LHCN-M2 (cell line): ENCODE data around the gene GRM2. TPM values are rescaled to one million over a fixed set of nuclear protein-coding genes. Genes with fewer than 3 reads are reported as not detected.
A peak's percentile ranks its signal among the peaks of the same experiment; 100 is the strongest.

Source experiments
- DNase-seq: peaks from one replicate; pipeline ENCODE4 v3.0.0-alpha.2; 2012; ENCODE audit warnings: low read depth
- total RNA-seq: library from RNA; depleted of rRNA; stranded (reverse); fragments of >200 nt; gene quantifications from 2 replicates; pipeline ENCODE4 v1.2.3, GENCODE V29; 2014

The GRM2 gene
- total RNA-seq, 1 experiment from 2014 or later: not detected

DNA sequence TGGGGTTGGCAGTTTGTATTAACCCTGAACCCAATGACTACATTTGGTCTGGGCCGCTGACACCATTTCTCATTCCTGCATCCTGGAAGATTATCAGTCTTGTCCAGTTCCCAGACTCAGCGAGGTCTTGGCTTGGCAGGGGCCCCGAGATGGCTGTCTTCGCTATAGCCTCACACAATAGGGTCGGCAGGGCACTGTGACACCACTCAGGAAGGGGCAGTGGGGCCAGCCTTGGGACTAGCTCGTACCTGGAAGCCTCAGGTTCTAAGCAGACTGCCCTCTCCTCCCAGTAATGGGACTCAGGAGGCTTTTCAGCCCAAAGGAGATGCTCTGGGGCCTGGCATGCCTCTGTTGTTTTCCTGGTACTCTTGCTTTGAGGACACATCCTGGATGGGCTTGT lies 26.7 kb upstream of the GRM2 start:
- no peak for DNase-seq

DNA sequence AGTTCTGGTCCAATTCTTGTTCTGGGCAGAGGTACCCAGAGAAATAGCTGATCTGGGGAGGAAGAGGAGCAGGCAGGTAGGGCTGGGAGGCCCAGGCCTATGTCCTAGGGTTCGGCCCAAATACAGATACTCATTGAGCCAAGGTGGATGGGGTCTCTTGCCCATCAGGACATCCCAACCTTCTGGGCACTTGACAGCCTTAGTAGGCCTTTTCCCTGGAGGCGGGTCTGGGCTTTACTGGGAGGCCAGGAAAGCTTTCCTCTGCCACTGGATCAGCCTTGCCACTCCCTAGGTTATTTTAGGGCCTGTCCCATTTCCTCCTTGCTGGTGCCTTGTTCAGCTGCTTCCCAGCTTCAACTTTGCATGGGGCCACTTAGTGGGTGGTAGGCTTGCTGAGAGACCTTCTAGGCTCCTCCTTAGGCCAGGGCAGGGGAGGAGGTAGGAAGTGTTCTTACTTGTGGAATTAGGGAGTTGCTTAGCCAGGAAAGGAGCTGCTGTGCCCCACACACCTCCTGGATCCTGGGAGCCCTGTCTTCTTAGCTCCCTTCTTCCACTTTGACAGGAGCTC lies 26.1 kb upstream of the GRM2 start:
- DNase-seq: no peak

DNA sequence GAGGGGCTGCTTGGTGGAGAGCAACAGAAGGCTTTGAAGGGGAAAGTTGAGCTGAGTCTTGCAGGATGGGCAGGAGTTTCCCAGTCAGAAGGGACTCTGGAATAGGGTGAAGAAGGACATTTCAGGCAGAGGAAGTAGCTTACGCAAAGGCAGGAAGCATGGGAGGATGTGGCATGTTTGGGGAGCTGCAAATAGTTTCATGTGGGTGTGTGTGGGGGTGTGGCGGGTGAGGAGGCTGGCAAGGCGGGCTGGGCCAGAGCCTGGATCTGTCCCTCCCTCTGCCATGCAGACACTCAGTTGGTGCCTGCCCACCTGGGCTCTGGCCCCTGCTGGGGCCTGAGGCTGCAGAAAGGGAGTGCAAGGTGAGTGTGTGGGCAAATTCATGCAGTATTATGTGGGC lies 25.4 kb upstream of the GRM2 start:
- DNase-seq: peak; percentile 15

DNA sequence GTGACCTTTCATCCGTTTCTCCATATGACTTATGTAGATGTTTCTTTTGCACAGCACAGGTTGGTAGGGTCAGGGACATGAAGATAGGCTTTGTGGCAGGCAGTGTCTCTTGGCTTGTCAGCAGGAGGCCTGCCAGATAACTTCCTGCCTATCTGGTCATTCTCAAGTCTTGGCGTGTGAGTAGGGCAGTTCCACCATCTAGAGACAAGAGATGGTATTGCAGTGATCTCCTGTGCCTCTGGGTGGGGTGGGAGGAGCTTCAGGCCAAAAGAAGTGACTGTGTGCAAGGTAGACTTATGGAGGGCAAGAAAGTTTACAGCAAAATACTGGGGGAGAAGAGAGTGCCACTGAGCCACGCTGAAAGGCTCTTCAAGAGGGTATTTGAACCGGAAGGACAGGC lies 24.8 kb upstream of the GRM2 start:
- peak; percentile 81 for DNase-seq

DNA sequence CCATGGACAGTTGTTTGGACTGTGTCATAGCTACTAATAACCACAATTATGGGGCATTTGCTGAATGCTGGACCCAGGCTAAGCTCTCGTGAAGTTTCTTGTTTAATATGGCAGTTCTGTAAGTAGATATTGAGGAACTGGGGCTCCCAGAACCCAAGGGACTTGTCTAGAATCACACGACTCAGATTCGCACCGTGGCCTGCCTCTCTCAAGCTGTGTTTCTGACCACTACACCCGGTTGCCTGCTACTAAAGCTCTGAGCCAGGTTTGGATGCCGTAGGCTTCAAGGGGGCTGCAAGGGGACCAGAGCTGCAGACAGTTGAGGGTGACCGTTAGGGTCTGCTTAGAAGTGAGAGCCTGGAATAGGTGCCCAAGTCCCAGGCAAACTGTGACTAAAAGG lies 24.3 kb upstream of the GRM2 start:
- DNase-seq: no peak

DNA sequence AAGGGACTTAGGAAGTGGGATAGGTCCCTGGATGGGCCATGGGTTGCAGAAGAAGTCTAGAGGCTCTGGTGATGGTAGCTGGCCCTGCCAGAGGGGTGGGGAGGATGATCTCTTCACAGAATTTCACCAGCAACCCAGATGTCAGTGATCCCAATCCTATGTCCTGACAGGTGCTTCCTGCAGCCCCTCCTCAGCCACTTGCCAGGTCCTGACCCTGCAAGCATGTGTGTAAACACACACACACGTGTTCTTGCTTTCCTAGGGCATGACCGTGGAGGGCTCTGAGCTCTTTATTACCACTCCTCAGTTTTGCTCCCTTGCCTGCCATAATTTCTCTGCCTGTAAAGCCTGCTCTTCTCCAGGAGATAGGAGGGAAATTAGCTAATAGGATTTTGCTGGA lies 23.3 kb upstream of the GRM2 start:
- no peak for DNase-seq

DNA sequence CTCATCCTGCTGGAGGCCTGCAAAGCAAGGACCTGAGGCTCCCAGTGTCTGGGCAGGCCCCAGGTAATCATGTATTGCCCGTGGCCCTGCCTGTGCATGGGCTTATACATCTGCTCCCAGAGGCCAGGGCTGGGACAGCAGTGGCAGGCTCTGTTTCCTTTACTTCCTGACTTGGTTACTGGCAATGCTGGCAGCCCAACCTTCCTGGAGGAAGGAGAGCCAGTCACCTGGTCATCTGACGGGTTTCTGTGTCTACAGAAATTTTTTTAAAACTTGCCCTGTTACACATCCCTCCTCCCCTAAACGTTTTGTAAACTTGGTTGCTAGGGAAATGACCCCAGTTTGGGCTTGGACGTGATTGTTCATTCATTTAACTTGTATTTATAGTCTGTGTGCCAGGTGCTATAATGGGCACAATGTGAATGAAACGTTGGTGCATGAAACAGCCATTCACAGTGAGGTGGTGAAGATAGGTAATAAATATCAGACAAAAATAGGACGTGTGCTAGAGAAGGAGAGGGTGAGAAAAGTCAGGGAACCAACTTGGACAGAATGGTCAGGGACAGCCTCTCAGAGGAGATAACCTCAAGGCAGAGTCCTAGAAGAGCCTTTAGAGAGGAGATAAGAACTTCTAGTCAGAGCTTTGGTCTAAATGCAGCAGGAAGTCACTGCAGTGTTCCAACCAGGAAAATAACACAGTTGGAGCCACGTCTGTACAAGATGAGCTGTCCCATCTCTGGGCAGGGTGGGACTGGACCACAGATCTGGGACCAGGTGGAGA lies 21.7 kb upstream of the GRM2 start:
- DNase-seq: no peak

DNA sequence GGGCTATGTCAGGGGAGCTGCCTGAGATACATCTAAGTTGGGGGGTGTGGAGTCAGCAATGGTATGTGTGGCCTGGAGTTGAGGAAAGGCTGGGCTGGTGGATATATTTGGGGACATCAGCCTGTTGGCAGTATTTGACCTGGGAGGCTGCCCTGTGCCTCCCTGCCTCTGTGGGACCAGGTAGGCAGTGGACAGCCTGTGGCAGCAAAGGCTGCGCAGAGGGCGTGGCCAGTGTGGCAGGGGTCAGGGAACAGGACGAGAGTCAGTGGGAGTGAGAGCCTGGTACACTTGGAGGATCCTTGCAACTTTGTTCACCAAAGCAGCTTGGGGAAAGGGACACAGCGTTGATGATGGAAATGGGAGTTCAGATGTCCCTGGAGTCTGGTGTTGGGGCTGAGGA lies 20.8 kb upstream of the GRM2 start:
- DNase-seq: no peak

DNA sequence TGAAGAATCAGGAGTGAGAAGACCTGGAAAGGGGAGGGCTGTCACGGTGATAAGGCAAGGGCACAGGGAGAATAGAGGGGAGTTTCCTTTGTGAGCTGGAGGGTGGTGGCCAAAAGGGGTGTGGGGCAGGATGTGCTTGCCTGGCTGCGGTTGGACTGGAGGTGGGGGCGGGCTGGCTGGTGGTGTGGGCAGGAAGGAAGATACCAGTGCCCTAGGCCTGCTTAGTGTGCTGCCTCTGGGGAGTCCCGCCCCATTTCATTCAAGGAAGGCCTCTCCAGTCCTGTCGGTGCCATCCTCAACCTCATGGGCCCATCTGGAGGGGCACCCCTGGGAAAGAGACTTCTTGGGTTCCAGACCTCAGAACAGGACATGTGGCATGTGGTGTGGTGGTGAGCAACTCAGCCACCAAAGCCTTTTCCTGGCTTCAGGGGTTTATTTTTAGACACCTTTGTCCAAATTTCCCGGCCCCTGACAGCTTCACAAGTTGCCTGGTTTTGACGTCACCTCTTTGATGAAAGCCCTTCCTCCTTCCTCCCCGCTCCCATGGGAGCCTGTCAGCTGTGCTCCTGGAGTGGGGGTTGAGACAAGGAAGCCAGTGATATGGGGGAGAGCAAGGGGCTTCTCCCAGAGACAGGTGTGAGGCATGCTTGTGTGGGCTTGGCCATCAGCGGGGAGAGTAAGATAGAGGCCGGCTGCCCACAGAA lies 20.2 kb upstream of the GRM2 start:
- peak; percentile 37 for DNase-seq

DNA sequence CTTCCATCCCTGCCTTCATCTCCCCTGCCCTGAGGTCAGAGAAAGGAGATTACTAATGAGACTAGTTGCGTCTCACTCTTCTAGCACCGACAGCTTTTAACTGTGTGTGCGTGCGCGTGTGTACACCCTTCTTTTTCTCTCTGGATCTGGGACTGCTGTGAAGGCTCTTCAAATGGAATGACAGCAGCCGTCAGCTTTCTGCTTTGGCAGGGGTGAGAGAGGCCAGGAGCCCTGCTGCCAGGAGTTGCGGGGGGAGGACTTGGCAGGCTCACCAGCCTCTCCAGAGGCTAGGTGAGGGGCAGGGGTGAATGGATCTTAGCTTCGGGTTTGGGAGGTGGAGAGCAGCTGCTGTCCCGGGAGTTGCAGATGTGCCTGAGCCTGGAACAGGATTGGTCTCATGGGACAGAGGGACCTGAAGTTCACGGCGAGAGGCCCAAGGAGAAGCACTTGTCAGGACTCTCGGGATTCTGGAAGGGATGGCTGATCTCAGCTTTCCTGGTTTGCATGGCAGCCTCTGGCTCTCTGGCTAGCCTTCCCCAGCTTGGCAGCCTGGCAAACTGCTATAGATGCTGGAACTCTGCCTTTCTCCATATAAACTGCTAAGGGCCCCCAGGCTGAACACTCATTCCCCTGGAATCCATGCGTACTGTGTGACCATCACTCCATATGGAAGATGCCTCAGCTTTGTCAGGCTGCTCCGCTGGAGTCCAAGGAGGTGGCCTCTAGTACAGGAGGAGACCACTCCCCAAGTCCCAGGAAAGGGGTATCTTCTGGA lies 19.2 kb upstream of the GRM2 start:
- DNase-seq: no peak

DNA sequence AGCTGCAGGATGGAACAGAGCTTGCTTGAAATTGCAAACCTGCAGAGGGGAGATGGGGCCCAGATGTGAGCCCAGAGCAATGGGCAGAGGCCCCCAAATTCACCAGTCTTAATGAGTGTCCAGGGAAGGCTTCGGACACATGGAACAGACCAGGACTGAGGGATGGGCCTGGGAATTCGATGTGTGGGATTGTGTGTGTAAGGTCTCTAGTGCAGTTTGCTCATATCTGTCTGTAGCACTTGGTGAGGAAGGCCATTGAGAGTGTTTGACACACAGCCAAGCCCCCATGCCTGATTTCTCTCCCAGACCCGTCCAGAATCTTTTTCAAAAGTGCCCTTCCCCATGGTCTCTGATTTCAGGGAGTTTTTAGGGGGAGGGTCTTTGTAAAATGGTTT lies 18.7 kb upstream of the GRM2 start:
- DNase-seq: no peak

DNA sequence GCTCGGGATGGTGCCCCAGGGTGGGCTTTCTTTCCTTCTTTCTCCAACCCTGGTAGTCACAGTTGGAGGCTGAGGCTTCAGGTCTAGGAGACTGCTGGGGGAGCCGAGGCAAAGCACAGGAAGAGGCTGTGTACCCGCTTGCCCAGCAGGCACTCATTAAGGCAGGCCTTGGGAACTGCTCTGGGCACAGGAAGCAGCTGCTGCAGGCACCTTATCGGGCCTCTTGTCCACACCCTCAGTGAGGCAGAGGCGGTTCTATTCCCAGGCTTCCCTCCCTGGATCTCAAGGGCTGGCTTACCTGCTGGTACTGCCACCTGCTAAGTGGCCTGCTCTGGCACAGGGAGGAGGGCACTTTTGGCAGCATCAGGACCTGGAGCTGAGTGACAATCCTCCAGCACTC lies 15.8 kb upstream of the GRM2 start:
- no peak for DNase-seq

DNA sequence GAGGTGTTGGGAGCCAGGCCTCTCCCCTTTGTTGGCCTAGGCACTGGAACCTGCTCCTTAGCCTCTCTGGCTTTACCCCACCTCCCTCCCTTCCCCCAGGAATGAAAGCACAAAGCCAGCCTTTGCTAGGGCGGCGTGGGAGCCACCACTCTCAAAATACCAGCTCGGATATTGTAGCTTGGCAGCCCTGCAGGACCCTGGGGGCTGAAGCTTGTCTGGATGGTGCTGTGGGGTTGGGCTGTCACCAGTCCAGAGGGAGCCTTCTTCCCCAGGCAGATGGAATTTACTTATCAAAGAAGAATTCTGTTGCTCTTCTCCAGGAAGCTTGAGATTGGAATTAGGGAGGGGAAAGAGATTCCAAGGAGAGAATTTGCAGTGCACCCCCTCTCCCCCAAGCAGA lies 14.9 kb upstream of the GRM2 start:
- DNase-seq: no peak

DNA sequence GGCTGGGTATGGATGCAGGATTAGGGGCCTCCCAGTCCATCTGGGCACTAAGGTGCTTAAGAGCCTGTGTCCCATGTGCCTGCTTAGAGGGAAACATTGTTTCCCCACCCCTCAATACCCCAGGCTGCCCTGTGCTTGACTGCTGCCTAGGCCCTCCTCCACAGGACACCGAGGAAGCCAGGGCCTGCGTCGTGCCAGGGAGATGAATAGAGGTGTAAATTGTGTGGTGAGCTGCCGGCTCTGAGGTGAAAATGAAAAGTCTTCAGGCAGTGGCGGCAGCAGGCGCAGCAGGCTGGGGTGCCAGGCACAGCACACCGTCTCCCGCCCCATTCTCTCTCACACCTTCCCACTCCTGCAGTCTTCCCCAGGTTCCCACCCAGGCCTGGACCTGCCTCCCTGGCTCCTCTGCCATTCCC lies 13.9 kb upstream of the GRM2 start:
- no peak for DNase-seq

DNA sequence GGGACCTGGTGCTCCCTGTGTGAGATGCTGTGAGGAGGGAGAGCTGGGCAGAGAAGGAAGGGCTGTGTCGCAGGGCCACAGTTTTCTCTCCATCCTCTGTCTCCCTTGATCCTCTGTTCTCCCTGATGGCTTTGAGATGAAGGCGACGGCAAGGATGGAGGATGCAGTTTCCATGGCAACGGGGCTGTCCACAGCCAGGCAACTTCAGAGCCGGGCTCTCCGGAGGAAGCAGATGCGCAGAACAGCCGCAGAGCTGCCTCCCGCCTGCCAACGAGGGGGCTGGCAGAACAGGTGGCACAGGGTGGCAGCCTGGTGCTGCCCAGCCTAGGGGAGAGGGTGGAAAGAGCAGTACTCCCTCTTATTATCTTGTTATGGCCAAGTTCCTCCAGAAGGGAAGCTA lies 9.9 kb upstream of the GRM2 start:
- no peak for DNase-seq

DNA sequence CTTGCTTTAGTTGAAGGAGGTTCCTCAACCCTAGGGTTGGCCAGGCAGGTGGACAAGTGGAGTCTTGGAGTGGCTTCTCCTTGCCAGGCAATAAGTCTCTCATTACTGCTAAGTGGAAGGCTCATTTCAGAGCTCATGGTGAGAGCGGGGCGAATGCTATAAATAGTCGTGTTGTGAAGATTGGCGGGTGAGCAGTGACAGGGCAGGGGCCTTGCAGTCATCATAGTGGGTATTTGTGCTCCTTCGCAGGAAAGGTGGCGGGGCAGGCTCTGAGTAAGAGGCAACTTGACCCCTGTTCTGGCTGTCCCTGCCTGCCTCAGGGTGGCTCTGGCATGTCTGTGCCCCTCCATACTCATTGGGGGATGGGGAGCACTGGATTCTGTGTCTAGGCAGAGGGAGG lies 8.7 kb upstream of the GRM2 start:
- DNase-seq: no peak

DNA sequence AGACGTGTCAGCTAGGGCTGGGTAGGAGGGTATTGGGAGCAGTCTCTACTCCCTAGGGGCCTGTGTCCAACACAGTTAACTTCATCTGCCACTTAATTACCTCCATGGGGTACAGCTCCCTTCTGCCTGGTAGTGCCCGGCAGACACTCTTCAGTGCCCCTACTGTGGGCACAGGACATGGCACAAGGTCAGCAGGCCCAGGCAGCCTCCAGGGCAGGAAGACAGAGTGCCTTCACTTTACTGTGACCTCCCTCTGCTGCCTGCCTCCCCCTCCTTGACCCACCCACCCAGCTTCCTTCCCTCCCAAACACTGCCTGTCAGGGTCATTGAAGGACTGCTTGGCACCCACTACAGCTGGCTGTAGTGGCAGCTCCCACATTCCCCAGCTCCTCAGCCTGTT lies 6.5 kb upstream of the GRM2 start:
- DNase-seq: no peak

DNA sequence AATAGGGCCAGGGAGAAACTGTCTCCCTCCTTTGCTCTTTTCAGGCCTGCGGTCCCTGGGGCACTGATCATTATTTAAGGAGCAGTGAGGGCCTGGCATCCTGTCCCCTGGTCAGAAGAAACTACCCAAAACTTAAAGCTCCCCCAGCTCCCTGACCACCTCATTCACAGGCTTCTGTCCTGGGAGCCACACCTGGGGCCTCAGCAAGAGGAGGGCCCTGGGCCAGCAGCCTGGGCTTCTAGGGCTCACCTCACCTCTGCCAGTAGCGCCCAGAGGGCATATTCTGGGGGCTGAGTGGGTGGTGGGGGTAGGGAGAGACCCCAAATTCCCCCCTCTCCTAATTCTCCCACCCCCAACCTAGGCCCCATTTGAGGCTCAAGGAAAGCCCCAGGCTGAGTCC lies 4.7 kb upstream of the GRM2 start:
- no peak for DNase-seq

DNA sequence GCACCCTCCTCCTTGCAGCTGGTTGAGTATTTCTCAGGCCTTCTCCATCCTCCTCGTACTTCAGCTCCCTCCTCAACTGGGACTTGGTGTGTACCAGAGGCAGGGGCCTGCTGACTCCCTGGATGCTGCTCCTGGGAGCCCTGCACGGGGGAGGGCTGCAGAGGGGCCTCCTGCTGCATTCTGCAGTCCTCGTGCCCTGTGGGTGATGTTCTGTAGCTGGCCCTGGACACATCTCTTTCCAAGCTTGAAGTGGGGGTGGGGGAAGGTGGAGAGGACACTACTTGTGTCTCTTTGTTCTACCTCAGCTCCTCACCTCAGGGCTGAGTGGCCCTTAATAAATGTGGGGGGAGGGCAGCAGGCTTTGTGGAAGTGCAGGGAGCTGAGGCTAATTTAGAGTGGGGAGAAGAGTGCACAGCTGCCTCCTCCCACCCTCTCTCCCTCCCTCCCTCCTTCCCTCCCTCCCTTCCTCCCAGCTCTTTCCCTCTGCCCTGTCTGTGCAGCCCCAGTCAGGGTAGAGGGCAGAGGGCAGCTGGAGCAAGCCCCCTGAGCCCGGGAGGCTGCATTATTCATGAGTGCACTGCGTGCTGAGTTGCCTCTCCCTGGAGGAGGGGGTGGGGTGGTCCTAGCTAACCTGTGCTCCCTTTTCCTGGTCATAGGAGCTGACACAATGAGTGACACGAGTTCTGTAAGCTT lies 3.7 kb upstream of the GRM2 start:
- DNase-seq: no peak

DNA sequence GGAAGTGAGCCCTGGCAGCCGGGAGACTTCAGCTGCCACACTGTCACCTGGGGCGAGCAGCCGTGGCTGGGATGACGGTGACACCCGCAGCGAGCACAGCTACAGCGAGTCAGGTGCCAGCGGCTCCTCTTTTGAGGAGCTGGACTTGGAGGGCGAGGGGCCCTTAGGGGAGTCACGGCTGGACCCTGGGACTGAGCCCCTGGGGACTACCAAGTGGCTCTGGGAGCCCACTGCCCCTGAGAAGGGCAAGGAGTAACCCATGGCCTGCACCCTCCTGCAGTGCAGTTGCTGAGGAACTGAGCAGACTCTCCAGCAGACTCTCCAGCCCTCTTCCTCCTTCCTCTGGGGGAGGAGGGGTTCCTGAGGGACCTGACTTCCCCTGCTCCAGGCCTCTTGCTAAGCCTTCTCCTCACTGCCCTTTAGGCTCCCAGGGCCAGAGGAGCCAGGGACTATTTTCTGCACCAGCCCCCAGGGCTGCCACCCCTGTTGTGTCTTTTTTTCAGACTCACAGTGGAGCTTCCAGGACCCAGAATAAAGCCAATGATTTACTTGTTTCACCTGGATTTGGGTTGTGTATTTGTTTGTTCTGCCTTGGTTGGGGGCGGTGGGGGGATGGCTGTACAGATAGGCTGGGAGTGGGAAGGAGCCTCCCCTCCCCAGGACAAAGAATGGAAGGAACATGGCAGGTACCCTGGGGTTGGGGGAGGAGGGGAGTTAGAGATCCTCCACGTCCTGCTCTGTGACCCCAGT lies 2.9 kb upstream of the GRM2 start:
- no peak for DNase-seq

DNA sequence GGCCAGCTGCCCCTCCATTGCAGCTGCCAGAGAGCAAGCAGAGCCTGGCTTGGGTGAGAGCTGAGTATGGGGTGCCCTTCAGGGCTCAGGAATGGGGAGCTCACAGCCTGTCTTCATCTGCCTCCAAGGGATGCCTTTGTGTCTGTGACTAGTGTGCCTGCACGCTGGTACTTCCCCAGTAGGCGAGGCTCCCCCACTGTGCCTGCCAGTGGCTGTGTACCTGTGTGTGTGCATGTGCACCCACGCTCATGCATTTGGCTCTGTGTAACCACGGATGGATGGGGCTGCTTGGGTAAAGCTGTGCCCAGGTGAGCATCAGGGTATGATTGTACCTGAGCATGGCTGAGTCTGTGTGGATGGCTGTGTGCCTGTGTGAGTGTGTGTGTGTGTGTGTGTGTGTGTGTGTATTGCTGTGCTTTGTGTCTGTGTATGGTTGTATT lies 2.3 kb upstream of the GRM2 start:
- DNase-seq: no peak
